ENCODE data around the gene CDH13.

The CDH13 gene

GRCh38 chr16:82855471-82855870 is 228.7 kb downstream of the CDH13 start:
- DNase-seq, result no peak

- DNase-seq, result no peak
Observed at GRCh38 chr16:82857693-82858365, 231.1 kb downstream of the CDH13 start.

GRCh38 chr16:82859662-82860061 is 232.9 kb downstream of the CDH13 start:
- DNase-seq, result no peak

GRCh38 chr16:82860071-82860470 is 233.3 kb downstream of the CDH13 start:
- DNase-seq, result no peak

GRCh38 chr16:82862057-82862456 is 235.3 kb downstream of the CDH13 start:
- no peak for DNase-seq

- no peak for DNase-seq
Observed at GRCh38 chr16:82864332-82865040, 237.7 kb downstream of the CDH13 start.

- no peak for DNase-seq
Observed at GRCh38 chr16:82865412-82865811, 238.6 kb downstream of the CDH13 start.

- DNase-seq, result no peak
Observed at GRCh38 chr16:82867485-82867884, 240.7 kb downstream of the CDH13 start.

- no peak for DNase-seq
Observed at GRCh38 chr16:82874271-82874670, 247.5 kb downstream of the CDH13 start.

- DNase-seq, result no peak
Observed at GRCh38 chr16:82874672-82875071, 247.9 kb downstream of the CDH13 start.

- DNase-seq, result no peak
Observed at GRCh38 chr16:82876951-82877350, 250.2 kb downstream of the CDH13 start.

- no peak for DNase-seq
Observed at GRCh38 chr16:82878466-82878865, 251.7 kb downstream of the CDH13 start.

GRCh38 chr16:82880346-82880745 is 253.6 kb downstream of the CDH13 start:
- DNase-seq, result no peak

GRCh38 chr16:82881516-82881915 is 254.7 kb downstream of the CDH13 start:
- no peak for DNase-seq

GRCh38 chr16:82882226-82882625 is 255.5 kb downstream of the CDH13 start:
- no peak for DNase-seq

GRCh38 chr16:82882982-82883835 is 256.4 kb downstream of the CDH13 start:
- no peak for DNase-seq

GRCh38 chr16:82884320-82884898 is 257.6 kb downstream of the CDH13 start:
- DNase-seq, result no peak

GRCh38 chr16:82886146-82886545 is 259.4 kb downstream of the CDH13 start:
- DNase-seq, result no peak

GRCh38 chr16:82888591-82889001 is 261.8 kb downstream of the CDH13 start:
- DNase-seq, result no peak

GRCh38 chr16:82891424-82891823 is 264.7 kb downstream of the CDH13 start:
- no peak for DNase-seq

GRCh38 chr16:82891918-82892317 is 265.1 kb downstream of the CDH13 start:
- no peak for DNase-seq

- no peak for DNase-seq
Observed at GRCh38 chr16:82892324-82892723, 265.6 kb downstream of the CDH13 start.

GRCh38 chr16:82895843-82896242 is 269.1 kb downstream of the CDH13 start:
- DNase-seq, result no peak

Data from T-helper 1 cell (primary cell).